ENCODE results near the gene PRKCI. TPM values are rescaled to one million over a fixed set of nuclear protein-coding genes. Genes with fewer than 3 reads are reported as not detected.
"Not testable (repeated sequence)": the region's sequence is repeated elsewhere in the genome, so short reads cannot be mapped to it uniquely, and the experiment has no call there.

Gene PRKCI
- total RNA-seq, 2 experiments from 2014 or later: 23.7 to 24.2 TPM

DNA sequence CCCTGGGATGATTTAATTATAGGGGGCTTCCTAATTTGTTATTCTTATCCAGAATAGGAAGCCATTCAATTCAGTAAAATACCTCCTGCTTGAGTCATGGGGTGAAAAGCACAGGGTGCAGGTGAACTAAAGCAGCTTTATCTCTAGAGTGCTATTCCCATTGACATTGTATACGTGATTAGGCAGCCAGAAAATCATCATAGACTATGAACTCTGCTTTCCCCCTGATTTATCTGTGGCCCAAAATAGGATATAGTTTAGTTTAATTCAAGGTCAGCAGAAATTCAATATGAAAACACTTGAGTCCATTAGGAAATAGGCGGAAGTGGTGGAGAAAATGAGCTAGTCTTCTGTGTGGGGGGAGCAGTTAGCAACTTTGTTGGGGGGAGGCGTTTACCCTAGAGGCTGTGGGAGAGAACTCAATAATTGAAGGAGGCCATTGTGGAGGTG is 18.2 kb upstream of the PRKCI start:
- no peak overlapping the region for H3K27ac Mint-ChIP-seq
- no peak overlapping the region for H3K4me3 Mint-ChIP-seq
- ATAC-seq (ENCODE audit: low read depth) (no peak), DNase-seq (no peak)
- H3K36me3 Mint-ChIP-seq: no peaks in the 10 kb centered on the region
- H3K9me3 Mint-ChIP-seq: no peaks in the 10 kb centered on the region
- POLR2A ChIA-PET: interaction anchor here (0.5 kb wide), 1 partner anchor 238 kb away, joined by 3 read pairs; no protein-coding TSS in a partner anchor
- peaks cover 15% of the 10 kb centered on the region for H3K27me3 Mint-ChIP-seq
- H3K4me1 Mint-ChIP-seq: peaks cover 2% of the 10 kb centered on the region

- Mint-ChIP-seq H3K4me3 (no peak overlapping the region), H3K9me3 (no peaks in the 10 kb centered on the region)
- POLR2A ChIA-PET: interaction anchor here (0.5 kb wide), 1 partner anchor 239 kb away, joined by 3 read pairs; no protein-coding TSS in a partner anchor
Measured at GRCh38 chr3:170204509-170204908, 17.7 kb upstream of the PRKCI start.

GRCh38 chr3:170205302-170205701 is 16.9 kb upstream of the PRKCI start:
- Mint-ChIP-seq H3K4me1 (no peaks in the 10 kb centered on the region), H3K9me3 (no peaks in the 10 kb centered on the region), H3K27ac (no peak overlapping the region), H3K4me3 (no peak overlapping the region), H3K27me3 (peaks cover 15% of the 10 kb centered on the region), H3K36me3 (no peaks in the 10 kb centered on the region)
- POLR2A ChIA-PET: no interaction called here
- DNase-seq (no peak), ATAC-seq (ENCODE audit: low read depth) (no peak)

More at GRCh38 chr3:170204509-170204908, 17.7 kb upstream of the PRKCI start:
- ATAC-seq (ENCODE audit: low read depth): no peak
- H3K4me1 Mint-ChIP-seq: peaks cover 2% of the 10 kb centered on the region
- no peak overlapping the region for H3K27ac Mint-ChIP-seq
- H3K27me3 Mint-ChIP-seq: peaks cover 15% of the 10 kb centered on the region
- H3K36me3 Mint-ChIP-seq: no peaks in the 10 kb centered on the region
- no peak for DNase-seq

DNA sequence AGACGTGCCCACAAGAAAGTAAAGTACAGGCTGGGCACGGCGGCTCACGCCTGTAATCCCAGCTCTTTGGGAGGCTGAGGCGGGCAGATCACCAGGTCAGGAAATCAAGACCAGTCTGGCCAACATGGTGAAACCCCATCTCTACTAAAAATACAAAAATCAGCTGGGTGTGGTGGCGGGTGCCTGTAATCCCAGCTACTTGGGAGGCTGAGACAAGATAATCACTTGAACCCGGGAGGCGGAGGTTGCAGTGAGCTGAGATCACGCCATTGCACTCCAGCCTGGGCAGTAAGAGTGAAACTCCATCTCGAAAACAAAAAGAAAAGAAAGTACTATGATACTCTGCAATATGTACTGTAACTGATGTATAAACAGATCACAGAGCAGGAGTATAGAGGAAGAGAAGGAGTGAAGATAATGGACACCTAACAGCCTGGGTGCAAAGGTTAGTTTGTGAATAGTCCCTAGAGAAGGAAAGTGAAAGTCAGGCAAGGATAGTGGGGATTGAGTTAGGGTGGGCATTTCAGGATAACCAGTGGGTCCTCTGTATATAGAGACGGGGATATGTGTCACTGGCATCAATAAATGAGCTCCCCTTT is 16.0 kb upstream of the PRKCI start:
- H3K36me3 Mint-ChIP-seq; H3K4me3 Mint-ChIP-seq; POLR2A ChIA-PET; H3K4me1 Mint-ChIP-seq; H3K9me3 Mint-ChIP-seq; H3K27ac Mint-ChIP-seq; ATAC-seq (ENCODE audit: low read depth); DNase-seq: not testable (repeated sequence)
- H3K27me3 Mint-ChIP-seq: peaks cover 11% of the 10 kb centered on the region

- no peaks in the 10 kb centered on the region for H3K36me3 Mint-ChIP-seq
- H3K4me3 Mint-ChIP-seq: no peak overlapping the region
- peaks cover 11% of the 10 kb centered on the region for H3K27me3 Mint-ChIP-seq
- no peak overlapping the region for H3K27ac Mint-ChIP-seq
- no peak for ATAC-seq (ENCODE audit: low read depth)
- no peak for DNase-seq
- H3K9me3 Mint-ChIP-seq: peaks cover 2% of the 10 kb centered on the region
- POLR2A ChIA-PET: no interaction called here
- no peaks in the 10 kb centered on the region for H3K4me1 Mint-ChIP-seq
Measured at GRCh38 chr3:170207717-170208116, 14.5 kb upstream of the PRKCI start.

- DNase-seq (no peak), ATAC-seq (ENCODE audit: low read depth) (no peak)
- Mint-ChIP-seq H3K4me3 (no peak overlapping the region), H3K4me1 (no peaks in the 10 kb centered on the region), H3K9me3 (peaks cover 2% of the 10 kb centered on the region), H3K27me3 (peaks cover 13% of the 10 kb centered on the region), H3K27ac (no peak overlapping the region), H3K36me3 (no peaks in the 10 kb centered on the region)
- POLR2A ChIA-PET: no interaction called here
Measured at GRCh38 chr3:170211668-170212067, 10.6 kb upstream of the PRKCI start.

- POLR2A ChIA-PET: no interaction called here
- Mint-ChIP-seq H3K27ac (no peak overlapping the region), H3K27me3 (peaks cover 4% of the 10 kb centered on the region), H3K4me1 (peaks cover 18% of the 10 kb centered on the region), H3K9me3 (peaks cover 3% of the 10 kb centered on the region), H3K4me3 (no peak overlapping the region), H3K36me3 (peaks cover 1% of the 10 kb centered on the region)
- ATAC-seq (ENCODE audit: low read depth) (no peak), DNase-seq (no peak)
Measured at GRCh38 chr3:170219850-170220249, 2.4 kb upstream of the PRKCI start.

- H3K4me1 Mint-ChIP-seq: peaks cover 20% of the 10 kb centered on the region
- H3K9me3 Mint-ChIP-seq: peaks cover 3% of the 10 kb centered on the region
- no peak for ATAC-seq (ENCODE audit: low read depth)
- H3K4me3 Mint-ChIP-seq: peak overlapping the region; percentile 30
- H3K27ac Mint-ChIP-seq: no peak overlapping the region
- H3K36me3 Mint-ChIP-seq: peaks cover 1% of the 10 kb centered on the region
- no peaks in the 10 kb centered on the region for H3K27me3 Mint-ChIP-seq
- POLR2A ChIA-PET: interaction anchor here (1.8 kb wide), 1 partner anchor 136 kb away, joined by 11 read pairs; the partner anchor contains the start of gene SKIL
- DNase-seq: no peak
Measured at GRCh38 chr3:170220871-170221270, 1.4 kb upstream of the PRKCI start.

DNA sequence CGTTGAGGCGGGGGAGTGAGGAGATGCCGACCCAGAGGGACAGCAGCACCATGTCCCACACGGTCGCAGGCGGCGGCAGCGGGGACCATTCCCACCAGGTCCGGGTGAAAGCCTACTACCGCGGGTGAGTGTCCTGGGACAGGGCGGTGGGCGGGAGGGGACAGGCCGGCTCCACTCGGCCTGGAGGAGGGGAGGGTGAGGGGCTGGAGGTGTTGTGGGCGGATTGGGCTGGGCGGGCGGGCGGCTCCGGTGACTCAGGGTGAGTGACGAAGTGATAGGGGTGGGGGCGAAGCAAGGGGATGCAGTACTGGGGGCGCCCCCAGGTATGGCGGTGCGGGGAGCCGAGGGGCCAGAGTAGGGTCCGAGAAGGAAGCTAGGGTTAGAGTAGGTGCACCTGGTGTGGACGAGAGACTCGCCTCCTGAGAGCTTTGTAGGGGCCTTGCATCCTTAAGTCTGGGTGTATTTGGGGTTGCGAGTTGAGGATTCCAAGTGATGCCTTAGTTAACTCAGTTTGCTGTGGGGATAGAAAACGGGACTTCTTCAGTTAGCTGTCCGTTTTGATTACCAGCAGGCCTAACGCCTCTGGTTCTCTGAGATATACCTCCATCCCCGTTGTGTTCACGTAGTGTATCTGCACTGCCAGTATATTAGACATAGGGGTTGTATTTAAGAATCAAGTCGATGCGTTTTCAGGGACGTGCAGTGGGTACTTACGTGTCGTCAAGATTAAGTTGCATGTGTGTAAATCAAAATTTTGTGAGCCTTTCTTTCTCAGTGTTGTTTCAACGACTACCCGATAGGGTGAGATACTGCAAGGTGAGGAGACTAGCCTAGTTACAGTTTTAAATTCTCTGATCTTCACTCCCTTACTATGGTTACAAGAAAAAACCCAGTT is 670 bp downstream of the PRKCI start:
- Mint-ChIP-seq H3K36me3 (peaks cover 1% of the 10 kb centered on the region), H3K27ac (peak overlapping the region; percentile 73), H3K9me3 (no peaks in the 10 kb centered on the region), H3K27me3 (no peaks in the 10 kb centered on the region), H3K4me3 (peak overlapping the region; percentile 90), H3K4me1 (peaks cover 23% of the 10 kb centered on the region)
- POLR2A ChIA-PET: interaction anchor here (1.0 to 1.8 kb wide), 5 partner anchors 35 to 458 kb away, joined by 4 to 11 read pairs (median 6); partner anchors contain the start of genes PHC3, SKIL and TERC
- peak; percentile 27 for DNase-seq
- ATAC-seq (ENCODE audit: low read depth): peak; percentile 36

DNA sequence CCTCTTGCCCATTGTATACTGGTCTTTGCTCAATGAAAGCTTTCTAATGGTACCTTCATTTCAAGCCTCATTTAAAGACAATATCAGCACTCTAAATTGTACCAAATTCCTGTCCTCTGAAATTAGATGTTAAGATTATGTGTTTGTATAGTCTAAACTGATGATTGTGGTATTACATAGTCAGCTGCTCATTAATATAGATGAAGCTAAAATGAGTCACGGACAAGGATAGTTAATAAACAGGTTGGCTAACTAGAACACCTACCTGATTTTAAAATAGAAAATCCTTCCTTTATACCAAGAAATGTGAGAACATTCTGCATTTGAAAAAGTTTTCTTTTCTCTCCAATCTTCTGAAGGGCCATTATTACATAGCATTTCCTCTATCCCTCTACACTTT is 2.9 kb downstream of the PRKCI start:
- Mint-ChIP-seq H3K9me3 (no peaks in the 10 kb centered on the region), H3K4me1 (peaks cover 25% of the 10 kb centered on the region), H3K27me3 (no peaks in the 10 kb centered on the region), H3K4me3 (no peak overlapping the region), H3K36me3 (peaks cover 1% of the 10 kb centered on the region), H3K27ac (no peak overlapping the region)
- ATAC-seq (ENCODE audit: low read depth): no peak
- no peak for DNase-seq
- POLR2A ChIA-PET: no interaction called here

DNA sequence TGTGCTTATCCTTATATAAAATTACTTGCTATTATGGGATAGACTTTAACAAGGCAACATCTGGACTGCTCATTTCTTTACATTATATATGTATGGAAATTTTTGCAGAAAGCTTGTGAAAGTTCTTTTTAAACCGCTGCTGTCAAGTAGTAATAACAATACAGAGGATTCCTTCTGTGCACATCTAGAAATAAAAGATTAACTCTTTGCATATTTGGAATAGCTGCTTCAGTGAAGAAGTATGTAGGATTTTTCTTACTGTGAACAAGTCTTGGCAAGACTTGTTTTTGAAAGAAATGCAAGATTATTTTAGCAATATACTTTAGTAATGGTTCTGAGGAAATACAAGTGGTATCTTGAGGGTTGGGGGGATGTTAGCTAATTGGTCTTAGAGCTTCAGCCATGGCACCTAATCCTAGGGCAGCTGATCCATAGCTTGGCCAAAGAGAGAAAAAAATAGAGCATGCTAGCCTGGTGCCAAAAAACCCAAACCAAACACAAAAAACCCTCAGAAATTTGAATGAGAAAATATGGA is 4.3 kb downstream of the PRKCI start:
- DNase-seq (no peak), ATAC-seq (ENCODE audit: low read depth) (no peak)
- no peaks in the 10 kb centered on the region for H3K27me3 Mint-ChIP-seq
- no peak overlapping the region for H3K27ac Mint-ChIP-seq
- peaks cover 1% of the 10 kb centered on the region for H3K36me3 Mint-ChIP-seq
- POLR2A ChIA-PET: interaction anchor here (0.6 kb wide), 1 partner anchor 86 kb away, joined by 3 read pairs; no protein-coding TSS in a partner anchor
- H3K4me1 Mint-ChIP-seq: peaks cover 23% of the 10 kb centered on the region
- no peaks in the 10 kb centered on the region for H3K9me3 Mint-ChIP-seq
- H3K4me3 Mint-ChIP-seq: no peak overlapping the region

DNA sequence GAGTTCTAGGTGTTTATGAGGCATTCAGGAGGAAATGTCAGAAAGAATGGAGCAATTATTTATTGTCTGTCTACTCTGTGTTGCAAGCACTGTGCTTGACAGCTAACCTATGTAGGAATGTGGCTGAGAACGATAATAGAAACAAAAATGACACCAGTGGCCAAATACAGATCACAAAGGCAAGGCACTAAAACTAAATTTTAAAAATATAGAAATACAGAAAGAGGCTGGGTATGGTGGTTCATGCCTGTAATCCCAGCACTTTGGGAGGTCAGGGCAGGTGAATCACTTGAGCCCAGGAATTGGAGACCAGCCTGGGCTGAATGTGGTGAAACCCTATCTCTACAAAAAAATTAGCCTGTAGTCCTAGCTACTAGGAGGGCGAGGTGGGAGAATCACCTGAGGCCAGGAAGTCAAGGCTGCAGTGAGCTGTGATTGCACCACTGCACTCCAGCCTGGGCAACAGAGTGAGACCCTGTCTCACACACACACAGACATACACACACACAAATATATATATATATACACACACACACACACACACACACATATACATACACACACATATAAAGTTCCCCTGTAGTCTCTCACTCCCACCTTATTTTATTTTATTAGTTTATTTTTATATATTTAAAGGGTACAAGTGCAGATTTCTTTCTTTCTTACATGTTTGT is 6.0 kb downstream of the PRKCI start:
- Mint-ChIP-seq H3K4me1 (peaks cover 14% of the 10 kb centered on the region), H3K36me3 (peaks cover under 1% of the 10 kb centered on the region), H3K27ac (no peak overlapping the region), H3K9me3 (no peaks in the 10 kb centered on the region), H3K4me3 (no peak overlapping the region), H3K27me3 (no peaks in the 10 kb centered on the region)
- ATAC-seq (ENCODE audit: low read depth) (no peak), DNase-seq (no peak)
- POLR2A ChIA-PET: no interaction called here

DNA sequence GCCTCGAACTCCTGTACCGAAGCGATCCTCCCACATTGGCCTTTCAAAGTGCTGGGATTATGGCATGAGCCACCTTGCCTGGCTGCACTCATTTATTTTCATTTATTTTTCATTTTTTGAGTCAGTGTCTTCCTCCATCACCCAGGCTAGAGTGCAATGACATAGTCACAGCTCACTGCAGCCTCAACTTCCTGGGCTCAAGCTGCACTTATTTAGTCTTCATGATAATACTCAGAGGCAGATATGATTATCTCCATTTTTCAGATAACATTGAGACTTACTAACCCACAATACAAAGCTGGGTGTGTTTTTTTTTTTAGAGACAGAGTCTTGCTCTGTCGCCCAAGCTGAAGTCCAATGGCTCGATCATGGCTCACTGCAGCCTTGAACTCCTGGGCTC is 10.0 kb downstream of the PRKCI start:
- DNase-seq (no peak), ATAC-seq (ENCODE audit: low read depth) (no peak)
- no peak overlapping the region for H3K4me3 Mint-ChIP-seq
- H3K9me3 Mint-ChIP-seq: no peaks in the 10 kb centered on the region
- no peak overlapping the region for H3K27ac Mint-ChIP-seq
- POLR2A ChIA-PET: interaction anchor here (0.6 kb wide), 1 partner anchor 400 kb away, joined by 3 read pairs; no protein-coding TSS in a partner anchor
- H3K36me3 Mint-ChIP-seq: peaks cover 6% of the 10 kb centered on the region
- no peaks in the 10 kb centered on the region for H3K27me3 Mint-ChIP-seq
- peaks cover 4% of the 10 kb centered on the region for H3K4me1 Mint-ChIP-seq
